HFF-Myc (cell line): ENCODE measurements around the gene SOCS3.

Source experiments
- DNase-seq: peaks from one replicate; pipeline ENCODE4 v3.0.0-alpha.2; 2011; ENCODE audit warnings: low read depth; ENCODE audit errors: extremely low read depth
- H3K4me3 ChIP-seq: replicated peaks from 2 replicates; pipeline ENCODE4 v1.5.1; 2011; ENCODE audit warnings: low read depth, mild to moderate bottlenecking, control low read depth, low read length
- TF ChIP-seq, protein P1 (sequence below): IDR thresholded peaks from 2 replicates; pipeline ENCODE4 v1.5.1; 2012; ENCODE audit warnings: mild to moderate bottlenecking, low read depth, low read length, control low read depth; ENCODE audit errors: missing control alignments

Gene SOCS3

DNA sequence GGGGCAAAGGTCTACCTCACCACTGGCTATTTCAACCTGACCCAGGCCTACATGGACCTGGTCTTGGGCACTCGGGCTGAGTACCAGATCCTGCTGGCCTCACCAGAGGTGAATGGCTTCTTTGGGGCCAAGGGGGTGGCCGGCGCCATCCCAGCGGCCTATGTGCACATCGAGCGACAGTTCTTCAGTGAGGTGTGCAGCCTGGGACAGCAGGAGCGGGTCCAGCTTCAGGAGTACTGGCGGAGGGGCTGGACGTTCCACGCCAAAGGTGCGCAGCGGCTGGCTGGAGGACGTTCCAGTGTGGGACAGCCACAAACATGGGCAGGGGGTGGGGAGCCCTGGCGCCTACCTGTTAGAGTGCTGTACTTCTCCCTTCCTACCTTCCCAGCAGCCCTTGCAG, 43.9 kb upstream of the SOCS3 start:
- TF ChIP-seq, protein P1, sequence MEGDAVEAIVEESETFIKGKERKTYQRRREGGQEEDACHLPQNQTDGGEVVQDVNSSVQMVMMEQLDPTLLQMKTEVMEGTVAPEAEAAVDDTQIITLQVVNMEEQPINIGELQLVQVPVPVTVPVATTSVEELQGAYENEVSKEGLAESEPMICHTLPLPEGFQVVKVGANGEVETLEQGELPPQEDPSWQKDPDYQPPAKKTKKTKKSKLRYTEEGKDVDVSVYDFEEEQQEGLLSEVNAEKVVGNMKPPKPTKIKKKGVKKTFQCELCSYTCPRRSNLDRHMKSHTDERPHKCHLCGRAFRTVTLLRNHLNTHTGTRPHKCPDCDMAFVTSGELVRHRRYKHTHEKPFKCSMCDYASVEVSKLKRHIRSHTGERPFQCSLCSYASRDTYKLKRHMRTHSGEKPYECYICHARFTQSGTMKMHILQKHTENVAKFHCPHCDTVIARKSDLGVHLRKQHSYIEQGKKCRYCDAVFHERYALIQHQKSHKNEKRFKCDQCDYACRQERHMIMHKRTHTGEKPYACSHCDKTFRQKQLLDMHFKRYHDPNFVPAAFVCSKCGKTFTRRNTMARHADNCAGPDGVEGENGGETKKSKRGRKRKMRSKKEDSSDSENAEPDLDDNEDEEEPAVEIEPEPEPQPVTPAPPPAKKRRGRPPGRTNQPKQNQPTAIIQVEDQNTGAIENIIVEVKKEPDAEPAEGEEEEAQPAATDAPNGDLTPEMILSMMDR, result no peak
- no peak for DNase-seq
- no peak overlapping the region for H3K4me3 ChIP-seq

DNA sequence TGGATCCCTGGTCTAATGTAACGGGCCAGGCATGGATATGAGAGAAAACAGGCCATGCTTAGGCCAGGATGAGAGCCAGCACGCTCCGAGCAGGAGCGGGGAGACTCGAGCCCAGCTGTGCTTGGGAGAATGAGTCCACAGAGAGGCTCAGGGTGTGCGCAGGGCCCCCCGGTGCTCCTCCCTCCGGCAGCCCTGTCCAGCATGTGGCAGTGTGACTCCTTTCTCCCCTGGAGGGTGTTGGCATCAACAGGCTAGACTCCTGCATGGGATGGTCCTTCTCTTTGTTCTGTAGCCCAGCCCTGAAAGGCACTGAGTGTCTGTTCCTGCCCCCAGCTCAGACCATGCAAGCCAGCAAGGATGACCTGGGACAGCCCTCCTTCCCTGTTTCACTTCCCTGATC, 42.0 kb upstream of the SOCS3 start:
- DNase-seq, result no peak
- H3K4me3 ChIP-seq, result no peak overlapping the region
- TF ChIP-seq, protein P1, result no peak

GRCh38 chr17:78401246-78401645, 41.4 kb upstream of the SOCS3 start:
- no peak overlapping the region for H3K4me3 ChIP-seq
- TF ChIP-seq, protein P1, result no peak
- no peak for DNase-seq

DNA sequence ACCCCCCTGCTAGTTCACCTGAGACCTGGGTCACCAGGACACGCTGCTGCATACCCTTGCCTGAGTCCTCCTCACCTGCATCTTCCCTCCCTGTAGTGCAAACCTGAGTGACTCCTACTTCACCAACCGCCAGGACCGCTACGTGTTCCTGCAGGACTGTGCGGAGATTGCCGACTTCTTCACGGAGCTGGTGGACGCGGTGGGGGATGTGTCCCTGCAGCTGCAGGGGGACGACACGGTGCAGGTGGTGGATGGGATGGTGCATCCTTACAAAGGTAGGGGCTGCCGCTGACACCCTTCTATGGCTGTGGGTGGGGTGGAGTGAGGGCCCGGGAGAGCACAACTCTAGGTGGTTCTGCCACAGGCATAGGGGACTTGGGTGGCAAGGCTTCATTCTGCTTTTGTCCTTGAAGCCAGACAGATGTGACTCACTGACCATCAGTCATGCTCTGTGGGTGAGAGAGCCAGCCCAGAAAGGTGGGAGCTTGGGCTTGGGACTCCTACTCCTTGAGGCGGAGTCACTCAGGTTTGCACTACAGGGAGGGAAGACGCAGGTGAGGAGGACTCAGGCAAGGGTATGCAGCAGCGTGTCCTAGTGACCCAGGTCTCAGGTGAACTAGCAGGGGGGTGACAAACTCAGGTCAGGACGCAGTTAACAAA, 40.8 kb upstream of the SOCS3 start:
- DNase-seq, result no peak
- TF ChIP-seq, protein P1, result no peak
- H3K4me3 ChIP-seq, result no peak overlapping the region

GRCh38 chr17:78399693-78400144, 39.8 kb upstream of the SOCS3 start:
- no peak overlapping the region for H3K4me3 ChIP-seq
- TF ChIP-seq, protein P1, result no peak
- no peak for DNase-seq

- H3K4me3 ChIP-seq, result no peak overlapping the region
- TF ChIP-seq, protein P1, result no peak
- DNase-seq, result no peak
Measured at GRCh38 chr17:78399028-78399692, 39.3 kb upstream of the SOCS3 start.

GRCh38 chr17:78398390-78398789, 38.5 kb upstream of the SOCS3 start:
- TF ChIP-seq, protein P1, result no peak
- DNase-seq, result no peak
- H3K4me3 ChIP-seq, result no peak overlapping the region
